T-helper 2 cell treated with Interferon-gamma antibody and Interleukin-4, amounts not matched to agents 5 μg/mL and 100 μg/mL, for 36 hours (primary cell): Measurements from ENCODE around the gene HLX.
A peak's percentile ranks its signal among the peaks of the same experiment; 100 is the strongest.

ENCODE experiments used
- DNase-seq: peaks from one replicate; pipeline ENCODE4 v3.0.0; 2021; ENCODE audit warnings: low spot score
- H3K27ac Mint-ChIP-seq: one replicate; pipeline ENCODE4 v1.8.0; 2021; ENCODE audit warnings: mild to moderate bottlenecking, mixed read lengths
- H3K27me3 Mint-ChIP-seq: one replicate; pipeline ENCODE4 v1.8.0; 2021; ENCODE audit warnings: low read depth, mixed read lengths
- H3K36me3 Mint-ChIP-seq: one replicate; pipeline ENCODE4 v1.8.0; 2021; ENCODE audit warnings: low read depth, mixed read lengths
- H3K4me1 Mint-ChIP-seq: one replicate; pipeline ENCODE4 v1.8.0; 2021; ENCODE audit warnings: low read depth, mixed read lengths
- H3K4me3 Mint-ChIP-seq: one replicate; pipeline ENCODE4 v1.8.0; 2022; ENCODE audit warnings: mild to moderate bottlenecking, moderate library complexity, mixed read lengths
- H3K9me3 Mint-ChIP-seq: one replicate; pipeline ENCODE4 v1.8.0; 2021; ENCODE audit warnings: mixed read lengths

The HLX gene

DNA sequence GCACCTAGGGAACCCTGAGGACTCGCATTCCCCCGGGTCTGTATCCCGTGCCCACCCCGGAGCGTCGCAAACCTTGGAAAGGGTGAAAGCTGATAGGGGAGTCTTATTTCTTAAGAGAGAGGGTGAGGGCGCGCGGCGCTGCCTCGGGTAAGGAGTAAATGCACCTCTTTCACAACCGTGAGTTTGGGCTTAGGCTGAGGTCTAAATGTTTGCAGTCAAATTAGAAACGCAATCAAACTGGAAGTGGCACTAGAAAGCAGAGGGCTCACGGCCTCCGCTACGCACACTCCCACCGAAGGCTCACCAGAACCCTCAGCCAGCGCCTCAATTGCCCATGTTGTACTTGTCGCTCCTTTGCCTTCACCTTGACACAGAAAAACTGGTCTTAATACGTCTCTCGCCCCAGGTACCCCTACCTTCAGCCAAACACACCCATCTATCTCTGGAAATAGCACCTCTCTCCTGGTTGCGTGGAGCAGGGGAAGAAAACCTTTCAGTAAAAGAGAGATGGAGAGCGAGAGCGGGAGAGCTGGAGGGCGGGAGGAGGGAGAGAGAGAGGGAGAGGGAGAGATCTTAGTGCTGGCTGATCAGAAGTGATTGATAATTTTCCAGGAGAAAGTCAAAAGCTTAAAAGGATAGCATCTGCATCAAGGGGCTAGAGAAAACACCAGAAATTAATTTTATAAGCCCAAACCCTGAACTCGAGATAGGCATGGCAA, 1.7 kb upstream of the HLX start:
- Mint-ChIP-seq H3K4me1 (peaks cover 31% of the 10 kb centered on the region), H3K27ac (no peak overlapping the region), H3K27me3 (peaks cover 77% of the 10 kb centered on the region), H3K9me3 (no peaks in the 10 kb centered on the region), H3K36me3 (peaks cover 5% of the 10 kb centered on the region), H3K4me3 (peak overlapping the region; percentile 87)
- DNase-seq: no peak

DNA sequence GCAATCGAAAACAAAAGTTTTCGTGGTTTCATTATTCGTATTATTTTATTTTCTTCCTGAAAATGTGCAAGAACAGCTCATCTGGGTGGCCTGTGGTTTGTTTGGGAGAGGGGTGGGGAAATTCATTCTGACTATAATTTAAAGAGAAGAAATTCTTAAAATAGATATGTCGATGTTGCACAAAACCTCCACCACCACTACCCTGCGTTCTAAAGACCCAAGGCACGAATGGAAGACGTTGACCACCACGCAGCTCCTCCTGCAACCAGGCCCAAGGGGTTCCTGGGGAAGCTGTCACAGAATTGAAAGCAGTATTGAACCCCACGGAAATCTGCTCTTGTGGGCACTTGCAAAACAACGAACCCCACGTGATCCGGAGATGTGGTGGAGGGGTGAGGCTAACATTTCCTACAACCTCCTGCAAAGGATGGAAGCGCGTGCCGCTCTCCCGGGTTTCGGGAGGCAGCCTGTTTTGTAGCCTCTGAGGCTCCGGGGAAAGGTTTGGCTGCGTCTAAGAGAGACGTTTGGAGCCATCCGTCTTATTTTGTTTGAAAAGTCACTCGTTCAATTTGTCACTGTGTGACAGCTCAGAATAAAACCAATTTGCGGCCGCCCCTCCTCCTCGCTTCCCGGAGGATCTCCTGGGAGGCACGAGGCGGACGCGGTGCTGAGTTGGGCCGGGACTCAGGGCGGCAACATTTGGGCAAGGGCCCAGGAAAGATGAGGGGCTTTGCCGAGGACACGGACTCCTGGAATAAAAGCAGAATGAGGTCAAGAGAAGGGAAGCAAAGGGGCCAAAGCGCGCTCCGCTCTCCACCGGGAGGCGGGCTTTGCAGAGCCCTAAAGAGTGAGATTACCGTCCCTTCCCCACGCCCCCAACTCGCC, 810 bp upstream of the HLX start:
- no peaks in the 10 kb centered on the region for H3K9me3 Mint-ChIP-seq
- peak overlapping the region; percentile 87 for H3K4me3 Mint-ChIP-seq
- H3K36me3 Mint-ChIP-seq: peaks cover 5% of the 10 kb centered on the region
- H3K27ac Mint-ChIP-seq: peak overlapping the region; percentile 31
- DNase-seq: no peak
- peaks cover 31% of the 10 kb centered on the region for H3K4me1 Mint-ChIP-seq
- peaks cover 79% of the 10 kb centered on the region for H3K27me3 Mint-ChIP-seq

- H3K9me3 Mint-ChIP-seq: no peaks in the 10 kb centered on the region
- DNase-seq: peak; percentile 28
- H3K4me3 Mint-ChIP-seq: peak overlapping the region; percentile 87
- H3K27me3 Mint-ChIP-seq: peaks cover 77% of the 10 kb centered on the region
- peaks cover 5% of the 10 kb centered on the region for H3K36me3 Mint-ChIP-seq
- peaks cover 31% of the 10 kb centered on the region for H3K4me1 Mint-ChIP-seq
- H3K27ac Mint-ChIP-seq: peak overlapping the region; percentile 49
Observed at GRCh38 chr1:220879509-220880361, 492 bp downstream of the HLX start.

- Mint-ChIP-seq H3K27me3 (peaks cover 73% of the 10 kb centered on the region), H3K36me3 (peaks cover 5% of the 10 kb centered on the region), H3K4me3 (peak overlapping the region; percentile 76), H3K4me1 (peaks cover 31% of the 10 kb centered on the region), H3K9me3 (no peaks in the 10 kb centered on the region), H3K27ac (peak overlapping the region; percentile 49)
- no peak for DNase-seq
Observed at GRCh38 chr1:220880362-220880670, 1.1 kb downstream of the HLX start.

DNA sequence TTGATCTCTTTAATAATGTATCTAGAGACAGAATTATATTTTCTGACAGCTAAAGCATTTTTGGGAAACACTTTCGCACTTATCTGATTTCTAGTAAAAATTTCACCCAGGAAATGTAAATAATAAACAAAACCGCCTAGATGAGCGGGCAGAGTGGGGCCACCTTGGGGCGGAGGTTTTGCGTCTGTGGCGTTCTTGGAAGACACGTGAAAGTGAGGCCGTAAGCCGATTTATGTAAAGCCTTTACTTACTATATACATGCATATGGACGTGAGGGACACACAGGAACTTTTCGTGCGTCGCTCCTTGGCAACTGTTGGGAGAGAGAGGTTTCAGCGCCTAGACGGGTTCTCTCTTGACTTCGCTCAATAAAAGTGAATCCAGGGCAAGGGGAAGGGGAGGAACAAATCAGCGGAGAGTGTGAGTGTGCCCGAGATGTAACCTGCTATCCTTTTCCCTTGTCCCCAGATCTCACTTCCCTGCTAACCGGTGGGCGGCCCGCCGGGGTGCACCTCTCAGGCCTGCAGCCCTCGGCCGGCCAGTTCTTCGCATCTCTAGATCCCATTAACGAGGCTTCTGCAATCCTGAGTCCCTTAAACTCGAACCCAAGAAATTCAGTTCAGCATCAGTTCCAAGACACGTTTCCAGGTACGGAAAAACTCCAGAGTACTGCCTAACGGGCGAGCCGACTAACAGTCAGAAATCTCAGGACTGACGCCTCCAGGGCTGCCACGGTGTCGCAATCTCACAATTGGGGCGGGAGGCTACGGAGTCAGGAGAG, 1.7 kb downstream of the HLX start:
- no peaks in the 10 kb centered on the region for H3K9me3 Mint-ChIP-seq
- H3K27me3 Mint-ChIP-seq: peaks cover 70% of the 10 kb centered on the region
- peak overlapping the region; percentile 76 for H3K4me3 Mint-ChIP-seq
- peaks cover 31% of the 10 kb centered on the region for H3K4me1 Mint-ChIP-seq
- peak; percentile 30 for DNase-seq
- peaks cover 5% of the 10 kb centered on the region for H3K36me3 Mint-ChIP-seq
- no peak overlapping the region for H3K27ac Mint-ChIP-seq

DNA sequence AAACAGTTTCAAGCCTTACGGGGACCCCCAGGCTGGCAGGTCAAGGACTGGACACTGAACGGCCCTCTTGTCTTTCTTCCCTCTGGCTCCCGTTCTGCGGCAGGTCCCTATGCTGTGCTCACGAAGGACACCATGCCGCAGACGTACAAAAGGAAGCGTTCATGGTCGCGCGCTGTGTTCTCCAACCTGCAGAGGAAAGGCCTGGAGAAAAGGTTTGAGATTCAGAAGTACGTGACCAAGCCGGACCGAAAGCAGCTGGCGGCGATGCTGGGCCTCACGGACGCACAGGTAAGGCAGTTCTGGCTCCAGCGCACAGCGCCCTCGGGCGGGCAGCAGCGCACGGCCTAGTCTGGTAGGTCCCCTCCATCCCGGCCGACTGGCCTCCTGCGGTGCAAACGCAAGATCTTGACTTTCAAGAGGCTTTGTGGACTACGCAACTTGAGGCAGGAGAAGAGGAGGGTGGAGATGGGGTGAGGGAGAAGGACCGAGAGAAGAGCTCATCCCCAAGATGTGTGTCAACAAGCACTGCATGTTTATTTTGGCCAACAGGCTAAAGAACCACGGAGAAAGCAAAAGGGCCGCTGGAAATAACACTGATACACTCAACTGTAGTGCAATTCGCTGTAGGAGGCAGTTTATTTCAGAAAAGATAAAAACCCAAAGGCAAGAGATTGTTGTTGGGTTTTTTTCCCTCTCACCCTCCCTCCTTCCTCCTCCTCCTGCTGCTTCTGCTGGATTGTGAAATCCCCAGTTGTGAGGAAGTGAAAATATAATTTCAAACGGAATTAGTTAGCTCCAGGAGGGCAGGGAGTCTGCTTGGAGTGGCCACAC, 3.0 kb downstream of the HLX start:
- Mint-ChIP-seq H3K4me3 (no peak overlapping the region), H3K27me3 (peaks cover 68% of the 10 kb centered on the region), H3K9me3 (no peaks in the 10 kb centered on the region), H3K4me1 (peaks cover 28% of the 10 kb centered on the region), H3K36me3 (peaks cover 5% of the 10 kb centered on the region), H3K27ac (no peak overlapping the region)
- DNase-seq: no peak

DNA sequence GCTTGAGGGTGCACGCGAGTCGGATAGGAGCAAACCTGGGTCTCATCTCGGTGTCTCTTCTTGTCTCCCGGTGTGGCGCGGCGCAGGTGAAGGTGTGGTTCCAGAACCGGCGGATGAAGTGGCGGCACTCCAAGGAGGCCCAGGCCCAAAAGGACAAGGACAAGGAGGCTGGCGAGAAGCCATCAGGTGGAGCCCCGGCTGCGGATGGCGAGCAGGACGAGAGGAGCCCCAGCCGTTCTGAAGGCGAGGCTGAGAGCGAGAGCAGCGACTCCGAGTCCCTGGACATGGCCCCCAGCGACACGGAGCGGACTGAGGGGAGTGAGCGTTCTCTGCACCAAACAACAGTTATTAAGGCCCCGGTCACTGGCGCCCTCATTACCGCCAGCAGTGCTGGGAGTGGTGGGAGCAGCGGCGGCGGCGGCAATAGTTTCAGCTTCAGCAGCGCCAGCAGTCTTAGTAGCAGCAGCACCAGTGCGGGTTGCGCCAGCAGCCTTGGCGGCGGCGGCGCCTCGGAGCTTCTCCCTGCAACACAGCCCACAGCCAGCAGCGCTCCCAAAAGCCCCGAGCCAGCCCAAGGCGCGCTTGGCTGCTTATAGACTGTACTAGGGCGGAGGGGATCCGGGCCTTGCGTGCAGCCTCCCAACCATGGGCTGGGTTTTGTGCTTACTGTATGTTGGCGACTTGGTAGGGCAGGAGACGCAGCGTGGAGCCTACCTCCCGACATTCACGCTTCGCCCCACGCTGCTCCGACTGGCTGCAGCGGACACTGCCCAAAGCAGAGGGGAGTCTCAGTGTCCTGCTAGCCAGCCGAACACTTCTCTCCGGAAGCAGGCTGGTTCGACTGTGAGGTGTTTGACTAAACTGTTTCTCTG, 5.1 kb downstream of the HLX start:
- no peak overlapping the region for H3K4me3 Mint-ChIP-seq
- no peaks in the 10 kb centered on the region for H3K9me3 Mint-ChIP-seq
- H3K27me3 Mint-ChIP-seq: peaks cover 66% of the 10 kb centered on the region
- H3K4me1 Mint-ChIP-seq: peaks cover 14% of the 10 kb centered on the region
- H3K36me3 Mint-ChIP-seq: peaks cover 2% of the 10 kb centered on the region
- no peak overlapping the region for H3K27ac Mint-ChIP-seq
- DNase-seq: no peak

DNA sequence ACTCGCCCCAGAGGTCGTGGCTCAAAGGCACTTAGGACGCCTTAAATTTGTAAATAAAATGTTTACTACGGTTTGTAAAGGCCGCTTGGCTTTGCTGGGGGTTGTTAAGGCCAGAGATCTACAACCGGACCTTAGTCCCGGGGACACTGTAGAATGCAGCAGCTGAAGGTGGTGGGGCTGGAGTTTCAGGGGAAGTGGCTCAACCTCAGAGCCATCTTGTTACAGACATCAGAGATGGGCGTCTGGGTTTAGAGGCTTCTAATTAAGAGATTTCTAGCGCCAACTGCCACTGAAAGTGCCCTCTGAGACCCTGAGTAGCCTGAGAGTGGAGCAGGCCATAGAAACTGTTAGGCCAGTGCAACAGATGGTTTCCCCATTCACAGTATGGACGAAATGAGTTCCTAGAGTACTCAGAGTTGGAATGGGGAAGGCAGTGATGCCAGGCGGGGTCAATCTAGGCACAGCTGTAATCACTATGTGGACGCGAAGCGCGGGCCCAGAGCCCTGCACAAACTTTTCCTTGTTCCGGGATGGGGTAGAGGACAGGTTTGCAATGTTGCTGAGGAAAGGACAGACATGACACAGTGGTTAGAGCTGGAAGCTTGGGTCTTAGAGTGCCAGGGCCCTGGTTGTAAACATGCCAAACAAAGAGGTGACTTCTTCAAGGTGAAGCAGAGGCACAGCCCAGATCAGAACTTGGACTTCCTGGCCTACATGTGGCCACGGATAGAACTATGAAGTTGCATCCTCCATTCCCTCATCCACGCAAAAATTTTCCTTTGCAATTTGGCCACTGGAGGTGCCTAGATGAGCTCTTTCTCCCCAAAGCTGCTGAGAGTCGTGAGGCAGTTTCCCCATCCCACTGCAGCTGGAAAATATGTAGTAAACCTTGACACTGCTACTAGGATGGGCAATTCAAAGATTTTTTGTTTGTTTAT, 6.0 kb downstream of the HLX start:
- peaks cover 2% of the 10 kb centered on the region for H3K36me3 Mint-ChIP-seq
- no peak overlapping the region for H3K27ac Mint-ChIP-seq
- H3K27me3 Mint-ChIP-seq: peaks cover 73% of the 10 kb centered on the region
- H3K4me3 Mint-ChIP-seq: no peak overlapping the region
- no peak for DNase-seq
- H3K9me3 Mint-ChIP-seq: no peaks in the 10 kb centered on the region
- H3K4me1 Mint-ChIP-seq: peaks cover 14% of the 10 kb centered on the region

DNA sequence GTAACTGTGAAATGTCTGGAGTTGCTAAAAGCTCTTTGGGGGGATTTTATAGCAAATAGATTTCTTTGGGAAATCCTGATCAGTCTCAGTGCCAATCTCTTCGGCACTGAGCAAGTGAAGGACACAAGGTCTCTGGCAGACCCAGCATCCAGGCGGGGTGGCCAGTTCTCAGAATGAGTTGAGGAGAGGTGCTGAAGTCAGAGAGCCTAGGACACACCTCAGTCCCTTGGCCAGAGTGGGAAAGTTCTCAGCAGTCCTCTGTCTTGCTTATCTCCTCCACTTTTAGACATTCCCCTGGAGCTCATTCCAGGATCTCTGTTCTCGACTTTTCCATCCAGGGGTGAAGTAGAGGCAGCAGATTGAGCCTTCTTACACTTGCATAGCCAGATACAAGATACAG, 6.7 kb downstream of the HLX start:
- no peak for DNase-seq
- Mint-ChIP-seq H3K4me3 (no peak overlapping the region), H3K27ac (no peak overlapping the region), H3K9me3 (no peaks in the 10 kb centered on the region), H3K4me1 (peaks cover 8% of the 10 kb centered on the region), H3K27me3 (peaks cover 73% of the 10 kb centered on the region), H3K36me3 (no peaks in the 10 kb centered on the region)

DNA sequence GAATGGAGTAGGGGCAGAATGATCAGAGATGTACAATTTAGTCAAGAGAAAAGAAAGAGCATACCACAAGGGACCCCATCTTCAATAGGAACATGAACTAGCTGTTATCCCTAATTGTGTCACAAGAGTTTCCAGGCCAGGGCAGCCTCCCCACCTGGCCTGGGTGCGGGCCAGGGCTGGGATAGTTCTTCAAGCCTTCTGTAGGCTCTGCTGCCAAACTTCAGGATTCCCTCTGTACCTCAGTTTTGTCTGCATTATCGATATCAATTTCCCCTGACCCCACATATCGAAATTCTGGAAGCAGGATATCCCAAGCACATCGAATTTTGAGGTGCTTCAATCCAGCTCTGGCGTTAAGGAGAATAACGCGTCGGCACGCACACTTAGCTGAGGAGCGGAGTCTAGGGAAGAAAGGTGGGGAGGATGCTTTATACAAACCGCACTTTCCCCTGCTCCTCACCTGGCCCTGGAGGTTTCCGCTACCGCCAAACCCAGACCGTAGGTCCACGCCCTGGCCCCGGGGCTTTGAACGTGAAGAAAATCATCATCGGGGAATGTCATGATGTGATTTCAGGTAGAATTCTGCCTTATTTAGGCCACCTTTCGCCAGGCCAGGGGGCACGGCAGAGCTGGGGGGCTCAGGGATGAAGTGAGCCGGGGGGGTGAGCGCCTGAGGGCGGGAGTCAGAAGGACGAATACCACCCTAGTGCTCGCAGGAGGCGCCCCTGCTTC, 7.4 kb downstream of the HLX start:
- H3K27ac Mint-ChIP-seq: no peak overlapping the region
- peaks cover 6% of the 10 kb centered on the region for H3K4me1 Mint-ChIP-seq
- no peak for DNase-seq
- H3K36me3 Mint-ChIP-seq: no peaks in the 10 kb centered on the region
- no peak overlapping the region for H3K4me3 Mint-ChIP-seq
- H3K9me3 Mint-ChIP-seq: no peaks in the 10 kb centered on the region
- peaks cover 74% of the 10 kb centered on the region for H3K27me3 Mint-ChIP-seq

DNA sequence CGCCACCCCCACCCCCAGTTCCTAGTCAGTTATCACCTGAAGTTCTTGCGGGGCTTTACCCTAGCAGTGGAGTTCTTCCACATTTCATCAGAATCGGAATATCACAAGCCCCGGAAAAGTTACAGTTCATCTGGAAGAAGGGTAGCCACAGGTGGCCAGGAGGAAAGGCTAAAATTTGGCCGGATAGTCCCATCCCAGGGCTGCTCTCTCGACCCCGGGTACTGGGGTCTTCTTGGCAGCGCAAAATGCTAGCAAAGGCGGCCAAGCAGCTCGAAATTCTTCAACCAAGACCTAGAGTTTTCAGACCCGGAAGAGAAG, 7.9 kb downstream of the HLX start:
- H3K4me1 Mint-ChIP-seq: peaks cover 7% of the 10 kb centered on the region
- no peaks in the 10 kb centered on the region for H3K36me3 Mint-ChIP-seq
- no peaks in the 10 kb centered on the region for H3K9me3 Mint-ChIP-seq
- H3K27me3 Mint-ChIP-seq: peaks cover 74% of the 10 kb centered on the region
- H3K4me3 Mint-ChIP-seq: no peak overlapping the region
- DNase-seq: no peak
- no peak overlapping the region for H3K27ac Mint-ChIP-seq
